DND-41 (cell line): ENCODE data around the gene ZNF740.

ENCODE experiments used
- ATAC-seq: fragments of 200-7000 bp; cut with Tn5 transposase; 3 replicates; pipeline ENCODE4 v1.9.1; 2021; ENCODE audit warnings: low read depth; ENCODE audit not compliant: insufficient read depth
- DNase-seq: peaks from one replicate; pipeline ENCODE4 v3.0.0-alpha.2; 2020
- H2AFZ ChIP-seq: 2 replicates; pipeline ENCODE4 v1.6.0; 2012; ENCODE audit warnings: low read depth, low read length
- H3K27ac ChIP-seq: 2 replicates; pipeline ENCODE4 v1.5.1; 2012; ENCODE audit warnings: low read length, inconsistent platforms
- H3K27me3 ChIP-seq: fragments of 200-600 bp; sonication (generic); 2 replicates; pipeline ENCODE4 v1.6.0; 2012; ENCODE audit warnings: low read length, mild to moderate bottlenecking, inconsistent platforms; ENCODE audit not compliant: insufficient read depth, poor library complexity
- H3K36me3 ChIP-seq: 2 replicates; pipeline ENCODE4 v1.5.1; 2012; ENCODE audit warnings: low read length, inconsistent platforms; ENCODE audit not compliant: insufficient read depth
- H3K4me1 ChIP-seq: 2 replicates; pipeline ENCODE4 v1.5.1; 2012; ENCODE audit warnings: mild to moderate bottlenecking, low read length; ENCODE audit not compliant: insufficient read depth
- H3K4me2 ChIP-seq: 2 replicates; pipeline ENCODE4 v1.6.0; 2012; ENCODE audit warnings: mild to moderate bottlenecking, moderate library complexity, low read length, inconsistent platforms; ENCODE audit not compliant: insufficient read depth
- H3K4me3 ChIP-seq, 2 experiments: fragments of 200-600 bp in 1 of 2; shearing (Covaris generic) in 1 of 2; 2 replicates each; pipeline ENCODE4 v1.5.1; 2012 to 2016; ENCODE audit warnings: inconsistent platforms in 2 of 2, low read length in 2 of 2, mild to moderate bottlenecking in 2 of 2, low read depth in 1 of 2, moderate library complexity in 1 of 2
- H3K79me2 ChIP-seq: 2 replicates; pipeline ENCODE4 v1.6.0; 2012; ENCODE audit warnings: low read length, inconsistent platforms; ENCODE audit not compliant: insufficient read depth
- H3K9ac ChIP-seq: 2 replicates; pipeline ENCODE4 v1.6.0; 2012; ENCODE audit warnings: low read depth, mild to moderate bottlenecking, inconsistent platforms, low read length, moderate library complexity
- H3K9me3 ChIP-seq: 2 replicates; pipeline ENCODE4 v1.5.1; 2012; ENCODE audit warnings: low read length, moderate library complexity, mild to moderate bottlenecking, inconsistent platforms; ENCODE audit not compliant: insufficient read depth, severe bottlenecking
- H4K20me1 ChIP-seq: 2 replicates; pipeline ENCODE4 v1.6.0; 2012; ENCODE audit warnings: low read length; ENCODE audit not compliant: insufficient read depth
- EZH2 ChIP-seq: IDR thresholded peaks from 3 replicates; pipeline ENCODE4 v1.6.1; 2012; ENCODE audit warnings: borderline replicate concordance, low read depth, mild to moderate bottlenecking, moderate library complexity, low read length, inconsistent platforms; ENCODE audit not compliant: severe bottlenecking
- TF ChIP-seq, protein P1 (sequence below): IDR thresholded peaks from 2 replicates; pipeline ENCODE4 v1.5.1; 2012; ENCODE audit warnings: borderline replicate concordance, low read length, moderate library complexity, mild to moderate bottlenecking; ENCODE audit not compliant: poor library complexity, severe bottlenecking; ENCODE audit errors: extremely low read depth

The ZNF740 gene

DNA sequence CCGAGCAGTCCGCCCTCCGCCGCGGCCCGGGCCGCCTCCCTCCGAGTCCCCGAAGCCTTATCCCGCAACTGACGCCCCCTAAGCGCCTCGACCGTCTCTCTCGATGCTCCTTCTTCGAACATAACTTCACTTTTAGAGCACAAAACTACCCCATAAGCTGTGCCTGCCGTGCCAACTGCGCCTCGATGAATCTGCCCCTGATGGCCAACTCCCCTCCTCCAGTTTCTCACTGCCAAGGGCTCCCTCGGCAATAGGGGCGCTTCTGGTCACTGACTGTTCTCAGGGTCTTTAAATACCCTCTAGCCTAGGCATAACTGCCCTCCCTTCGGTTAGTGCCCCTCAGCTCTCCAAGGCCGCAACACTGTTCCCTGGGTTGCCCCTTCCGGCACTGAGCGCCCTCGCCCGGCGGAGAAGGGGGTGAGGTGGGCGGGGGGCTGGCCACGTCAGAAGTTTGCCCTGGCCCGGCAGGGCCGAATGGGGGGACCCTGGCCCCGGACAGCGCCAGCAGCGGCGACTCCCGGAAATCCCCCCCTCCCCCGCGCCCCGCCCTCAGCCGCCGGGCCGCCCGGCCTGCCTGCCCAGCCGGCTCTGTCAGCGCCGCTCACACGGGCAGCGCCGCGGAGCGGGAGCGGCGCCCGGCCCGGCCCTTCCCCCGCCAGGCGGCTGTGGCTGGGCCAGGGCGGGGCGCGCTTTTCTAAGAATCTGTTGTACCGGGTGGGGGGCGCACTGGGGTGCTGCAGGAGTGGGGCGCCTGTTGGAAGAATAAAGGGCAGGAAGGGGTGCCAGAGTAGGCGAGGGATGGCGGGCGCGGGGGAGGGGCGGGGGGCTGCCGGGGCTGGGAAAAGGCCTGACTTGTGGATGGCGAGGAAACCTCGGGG, 40.9 kb downstream of the ZNF740 start:
- Histone ChIP-seq H2AFZ (peak overlapping the region; percentile 94), H3K27ac (peak overlapping the region; percentile 81), H3K9me3 (no peaks in the 10 kb centered on the region), H3K4me3 (peak overlapping the region; percentile 35 to 82), H3K27me3 (peaks cover 18% of the 10 kb centered on the region), H3K9ac (peak overlapping the region; percentile 67), H3K4me1 (peaks cover 50% of the 10 kb centered on the region), H3K36me3 (no peaks in the 10 kb centered on the region), H4K20me1 (no peaks in the 10 kb centered on the region), H3K79me2 (no peaks in the 10 kb centered on the region), H3K4me2 (peak overlapping the region; percentile 93)
- TF ChIP-seq, protein P1, sequence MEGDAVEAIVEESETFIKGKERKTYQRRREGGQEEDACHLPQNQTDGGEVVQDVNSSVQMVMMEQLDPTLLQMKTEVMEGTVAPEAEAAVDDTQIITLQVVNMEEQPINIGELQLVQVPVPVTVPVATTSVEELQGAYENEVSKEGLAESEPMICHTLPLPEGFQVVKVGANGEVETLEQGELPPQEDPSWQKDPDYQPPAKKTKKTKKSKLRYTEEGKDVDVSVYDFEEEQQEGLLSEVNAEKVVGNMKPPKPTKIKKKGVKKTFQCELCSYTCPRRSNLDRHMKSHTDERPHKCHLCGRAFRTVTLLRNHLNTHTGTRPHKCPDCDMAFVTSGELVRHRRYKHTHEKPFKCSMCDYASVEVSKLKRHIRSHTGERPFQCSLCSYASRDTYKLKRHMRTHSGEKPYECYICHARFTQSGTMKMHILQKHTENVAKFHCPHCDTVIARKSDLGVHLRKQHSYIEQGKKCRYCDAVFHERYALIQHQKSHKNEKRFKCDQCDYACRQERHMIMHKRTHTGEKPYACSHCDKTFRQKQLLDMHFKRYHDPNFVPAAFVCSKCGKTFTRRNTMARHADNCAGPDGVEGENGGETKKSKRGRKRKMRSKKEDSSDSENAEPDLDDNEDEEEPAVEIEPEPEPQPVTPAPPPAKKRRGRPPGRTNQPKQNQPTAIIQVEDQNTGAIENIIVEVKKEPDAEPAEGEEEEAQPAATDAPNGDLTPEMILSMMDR = peak; percentile 54
- TF ChIP-seq EZH2 = no peak
- DNase-seq = peak; percentile 57
- peak; percentile 39 for ATAC-seq

DNA sequence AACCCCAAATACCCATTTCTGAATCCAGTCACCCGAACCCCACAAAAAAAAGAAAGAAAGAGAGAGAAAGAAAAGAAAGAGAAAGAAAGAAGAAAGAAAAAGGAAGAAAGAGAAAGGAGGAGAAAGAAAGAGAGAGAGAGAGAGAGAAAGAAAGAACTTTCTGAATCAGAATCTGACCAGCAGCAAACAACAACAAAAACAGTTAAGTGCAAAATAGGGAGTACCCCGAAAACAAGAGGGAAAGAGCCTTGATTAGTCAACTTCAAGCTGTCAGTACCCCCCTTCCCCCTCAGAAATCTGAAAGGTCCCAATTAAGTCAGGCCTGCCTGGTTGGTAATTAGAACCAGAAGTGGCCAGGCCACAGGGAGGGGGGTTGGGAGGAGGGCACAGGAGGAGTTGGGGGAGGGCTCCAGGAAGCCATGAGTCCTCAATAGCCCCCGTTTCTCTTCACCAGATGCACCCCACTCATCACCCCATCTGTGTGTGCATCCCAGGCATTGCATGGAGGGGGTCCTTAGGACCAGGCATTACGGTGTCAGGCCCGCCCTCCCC, 41.7 kb downstream of the ZNF740 start:
- H2AFZ ChIP-seq = peak overlapping the region; percentile 67; the same call in 1 of the 2 replicates
- H3K79me2 ChIP-seq = no peaks in the 10 kb centered on the region
- no peaks in the 10 kb centered on the region for H3K9me3 ChIP-seq
- peak overlapping the region; percentile 14; the same call in 1 of the 2 replicates for H3K27ac ChIP-seq
- peaks cover 50% of the 10 kb centered on the region for H3K4me1 ChIP-seq
- peaks cover 18% of the 10 kb centered on the region for H3K27me3 ChIP-seq
- H3K9ac ChIP-seq = peak overlapping the region; percentile 67
- no peaks in the 10 kb centered on the region for H3K36me3 ChIP-seq
- H3K4me2 ChIP-seq = peak overlapping the region; percentile 93
- H3K4me3 ChIP-seq = peak overlapping the region in 1 of 2 experiments; percentile 82; a peak in 2 of 4 replicates
- TF ChIP-seq, protein P1 = no peak
- no peak for TF ChIP-seq EZH2
- ATAC-seq = no peak
- no peak for DNase-seq
- H4K20me1 ChIP-seq = no peaks in the 10 kb centered on the region

DNA sequence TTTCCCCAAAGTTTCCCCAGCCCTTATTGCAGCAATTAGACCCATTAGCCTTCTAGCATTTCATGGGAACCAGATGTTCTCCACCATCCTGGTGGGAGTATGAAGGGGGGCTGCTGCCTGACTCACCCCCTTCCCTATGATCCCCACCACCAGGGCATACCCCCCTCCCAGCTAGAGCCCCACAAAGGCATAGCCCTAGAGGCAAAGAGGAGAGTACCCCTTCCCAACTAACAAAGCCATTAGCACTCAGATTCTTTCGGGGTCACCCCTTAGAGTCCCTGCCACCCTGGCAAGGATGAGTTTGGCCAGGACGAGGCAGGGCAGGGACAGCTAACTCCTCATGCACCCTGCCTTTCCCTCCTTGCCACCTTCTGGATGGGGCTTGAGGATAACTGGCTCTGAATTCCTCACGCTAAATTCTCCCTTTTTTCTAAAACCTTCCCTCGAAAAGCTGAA, 42.3 kb downstream of the ZNF740 start:
- Histone ChIP-seq H3K9me3 (no peaks in the 10 kb centered on the region), H4K20me1 (no peaks in the 10 kb centered on the region), H3K36me3 (no peaks in the 10 kb centered on the region), H3K4me2 (no peak overlapping the region), H3K4me3 (no peak overlapping the region), H3K27ac (no peak overlapping the region), H3K9ac (no peak overlapping the region), H2AFZ (no peak overlapping the region), H3K27me3 (peaks cover 18% of the 10 kb centered on the region), H3K4me1 (peaks cover 50% of the 10 kb centered on the region), H3K79me2 (no peaks in the 10 kb centered on the region)
- DNase-seq (no peak), ATAC-seq (no peak)
- no peak for TF ChIP-seq EZH2
- TF ChIP-seq, protein P1 = no peak
